Measurements from ENCODE around the gene LCP2. TPM values are rescaled to one million over a fixed set of nuclear protein-coding genes. Genes with fewer than 3 reads are reported as not detected.

Gene LCP2
- total and polyA plus RNA-seq, 10 of the 15 experiments (the other 5 are each of a cell fraction or from before 2014, with no cell fraction given), result 8.0 to 50.5 (median 20.6) TPM

DNA sequence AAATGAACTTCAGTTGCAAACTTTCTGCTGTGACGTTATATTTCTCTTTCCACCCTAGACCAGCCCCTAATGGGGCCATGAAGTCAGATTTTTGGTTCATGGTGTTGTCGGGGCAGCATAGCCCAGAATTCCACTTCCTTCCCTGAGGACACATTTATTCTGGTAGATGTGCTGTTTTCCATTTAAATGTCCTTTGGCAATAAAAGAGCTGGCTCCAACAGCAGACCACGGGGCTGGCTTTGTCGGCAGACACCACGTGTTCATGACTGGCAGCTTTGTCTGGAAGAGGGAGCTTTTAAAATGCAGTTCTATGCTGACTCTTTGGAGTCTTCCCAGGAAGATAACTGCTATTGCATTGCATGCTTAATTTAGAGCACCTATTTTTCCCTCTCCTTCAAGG is 17.6 kb upstream of the LCP2 start:
- ATAC-seq, result no peak
- H3K79me2 ChIP-seq (ENCODE audit: control insufficient read depth, insufficient read depth, low read length), result no peaks in the 10 kb centered on the region

More for the DNA sequence above, 17.6 kb upstream of the LCP2 start:
- H3K36me3 ChIP-seq (ENCODE audit: control insufficient read depth in 2 of 2, insufficient read depth in 2 of 2, low read length in 1 of 2), result no peaks in the 10 kb centered on the region
- BruUV-seq (replicated peaks), result no TSS peak
- H3K27ac ChIP-seq (ENCODE audit: control insufficient read depth, insufficient read depth), result no peak overlapping the region
- H3K4me3 ChIP-seq, result no peak overlapping the region
- no peak overlapping the region for H3K4me2 ChIP-seq (ENCODE audit: control insufficient read depth, insufficient read depth)
- POLR2A ChIA-PET, result interaction anchor here (1.6 kb wide), 1 partner anchor 11 kb away, joined by 3 read pairs; no protein-coding TSS in a partner anchor
- peaks cover 11% of the 10 kb centered on the region for H3K4me1 ChIP-seq (ENCODE audit: control insufficient read depth, insufficient read depth, low read length)
- WGBS (ENCODE audit: insufficient coverage, insufficient replicate concordance, low lambda C conversion rate, missing lambda C conversion rate), result 89% methylated on average over 5 of the region's 5 CpGs
- intact Hi-C loops (cut with micrococcal nuclease; ENCODE audit: unreplicated experiment) (no loop called here), in situ Hi-C loops (cut with MboI) (no loop called here)
- no peaks in the 10 kb centered on the region for H3K9me3 ChIP-seq (replicated peaks; ENCODE audit: control insufficient read depth, insufficient read depth, low read length)
- no peak for DNase-seq (ENCODE audit: low read depth, low spot score)
- no peak for FAIRE-seq
- H3K27me3 ChIP-seq (replicated peaks in 1 of 2; ENCODE audit: control insufficient read depth in 2 of 2, insufficient read depth in 2 of 2, low read length in 1 of 2), result no peaks in the 10 kb centered on the region; a peak in 1 of 4 replicates
- SMC1A ChIA-PET (ENCODE audit: uncharacterized antibody, unreplicated experiment), result interaction anchor here (1.2 to 4.6 kb wide), 6 partner anchors 9 to 21 kb away, joined by 3 to 31 read pairs (median 14); partner anchors contain the start of gene LCP2
- TF ChIP-seq SIX5 (IDR thresholded peaks at IDR 0.05; ENCODE audit: low read depth, low read length, severe bottlenecking), result no peak
- TF ChIP-seq EED (IDR thresholded peaks at IDR 0.05; ENCODE audit: low read depth), result no peak
- no peak for TF ChIP-seq PAX5 (IDR thresholded peaks at IDR 0.05; ENCODE audit: borderline replicate concordance, low read depth, low read length)
- no peak for TF ChIP-seq NR2C1 (IDR thresholded peaks at IDR 0.05)
- TF ChIP-seq POLR2A (IDR thresholded peaks at IDR 0.05; ENCODE audit: low read depth, low read length), result no peak
- TF ChIP-seq TBL1XR1 (IDR thresholded peaks at IDR 0.05; ENCODE audit: low read depth, low read length), result no peak
- no peak for TF ChIP-seq RUNX3 (IDR thresholded peaks at IDR 0.05; ENCODE audit: low read length)
- TF ChIP-seq ASH2L (IDR thresholded peaks at IDR 0.05; ENCODE audit: borderline replicate concordance, low read depth), result no peak
- TF ChIP-seq BHLHE40 (IDR thresholded peaks at IDR 0.05; ENCODE audit: borderline replicate concordance in 1 of 2, low read depth in 2 of 2, low read length in 1 of 2), result no peak
- TF ChIP-seq, protein P1, sequence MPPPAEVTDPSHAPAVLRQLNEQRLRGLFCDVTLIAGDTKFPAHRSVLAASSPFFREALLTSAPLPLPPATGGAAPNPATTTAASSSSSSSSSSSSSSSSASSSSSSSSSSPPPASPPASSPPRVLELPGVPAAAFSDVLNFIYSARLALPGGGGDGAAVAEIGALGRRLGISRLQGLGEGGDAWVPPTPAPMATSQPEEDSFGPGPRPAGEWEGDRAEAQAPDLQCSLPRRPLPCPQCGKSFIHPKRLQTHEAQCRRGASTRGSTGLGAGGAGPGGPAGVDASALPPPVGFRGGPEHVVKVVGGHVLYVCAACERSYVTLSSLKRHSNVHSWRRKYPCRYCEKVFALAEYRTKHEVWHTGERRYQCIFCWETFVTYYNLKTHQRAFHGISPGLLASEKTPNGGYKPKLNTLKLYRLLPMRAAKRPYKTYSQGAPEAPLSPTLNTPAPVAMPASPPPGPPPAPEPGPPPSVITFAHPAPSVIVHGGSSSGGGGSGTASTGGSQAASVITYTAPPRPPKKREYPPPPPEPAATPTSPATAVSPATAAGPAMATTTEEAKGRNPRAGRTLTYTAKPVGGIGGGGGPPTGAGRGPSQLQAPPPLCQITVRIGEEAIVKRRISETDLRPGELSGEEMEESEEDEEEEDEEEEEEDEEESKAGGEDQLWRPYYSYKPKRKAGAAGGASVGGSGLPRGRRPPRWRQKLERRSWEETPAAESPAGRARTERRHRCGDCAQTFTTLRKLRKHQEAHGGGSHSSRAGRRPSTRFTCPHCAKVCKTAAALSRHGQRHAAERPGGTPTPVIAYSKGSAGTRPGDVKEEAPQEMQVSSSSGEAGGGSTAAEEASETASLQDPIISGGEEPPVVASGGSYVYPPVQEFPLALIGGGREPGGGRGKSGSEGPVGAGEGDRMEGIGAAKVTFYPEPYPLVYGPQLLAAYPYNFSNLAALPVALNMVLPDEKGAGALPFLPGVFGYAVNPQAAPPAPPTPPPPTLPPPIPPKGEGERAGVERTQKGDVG (CRISPR knock-in tag; IDR thresholded peaks at IDR 0.05), result no peak
- no peak for TF ChIP-seq ESRRA (IDR thresholded peaks at IDR 0.05; ENCODE audit: low read length)
- no peak for TF ChIP-seq KAT2A (conservative IDR thresholded peaks at IDR 0.05; ENCODE audit: control insufficient read depth, low read depth, low read length)
- TF ChIP-seq FOXM1 (IDR thresholded peaks at IDR 0.05; ENCODE audit: low read depth, low read length), result no peak
- no peak for TF ChIP-seq STAT1 (conservative IDR thresholded peaks at IDR 0.05)
- TF ChIP-seq, protein P2, sequence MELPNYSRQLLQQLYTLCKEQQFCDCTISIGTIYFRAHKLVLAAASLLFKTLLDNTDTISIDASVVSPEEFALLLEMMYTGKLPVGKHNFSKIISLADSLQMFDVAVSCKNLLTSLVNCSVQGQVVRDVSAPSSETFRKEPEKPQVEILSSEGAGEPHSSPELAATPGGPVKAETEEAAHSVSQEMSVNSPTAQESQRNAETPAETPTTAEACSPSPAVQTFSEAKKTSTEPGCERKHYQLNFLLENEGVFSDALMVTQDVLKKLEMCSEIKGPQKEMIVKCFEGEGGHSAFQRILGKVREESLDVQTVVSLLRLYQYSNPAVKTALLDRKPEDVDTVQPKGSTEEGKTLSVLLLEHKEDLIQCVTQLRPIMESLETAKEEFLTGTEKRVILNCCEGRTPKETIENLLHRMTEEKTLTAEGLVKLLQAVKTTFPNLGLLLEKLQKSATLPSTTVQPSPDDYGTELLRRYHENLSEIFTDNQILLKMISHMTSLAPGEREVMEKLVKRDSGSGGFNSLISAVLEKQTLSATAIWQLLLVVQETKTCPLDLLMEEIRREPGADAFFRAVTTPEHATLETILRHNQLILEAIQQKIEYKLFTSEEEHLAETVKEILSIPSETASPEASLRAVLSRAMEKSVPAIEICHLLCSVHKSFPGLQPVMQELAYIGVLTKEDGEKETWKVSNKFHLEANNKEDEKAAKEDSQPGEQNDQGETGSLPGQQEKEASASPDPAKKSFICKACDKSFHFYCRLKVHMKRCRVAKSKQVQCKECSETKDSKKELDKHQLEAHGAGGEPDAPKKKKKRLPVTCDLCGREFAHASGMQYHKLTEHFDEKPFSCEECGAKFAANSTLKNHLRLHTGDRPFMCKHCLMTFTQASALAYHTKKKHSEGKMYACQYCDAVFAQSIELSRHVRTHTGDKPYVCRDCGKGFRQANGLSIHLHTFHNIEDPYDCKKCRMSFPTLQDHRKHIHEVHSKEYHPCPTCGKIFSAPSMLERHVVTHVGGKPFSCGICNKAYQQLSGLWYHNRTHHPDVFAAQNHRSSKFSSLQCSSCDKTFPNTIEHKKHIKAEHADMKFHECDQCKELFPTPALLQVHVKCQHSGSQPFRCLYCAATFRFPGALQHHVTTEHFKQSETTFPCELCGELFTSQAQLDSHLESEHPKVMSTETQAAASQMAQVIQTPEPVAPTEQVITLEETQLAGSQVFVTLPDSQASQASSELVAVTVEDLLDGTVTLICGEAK (IDR thresholded peaks at IDR 0.05; ENCODE audit: borderline replicate concordance), result no peak
- TF ChIP-seq SMC3 (IDR thresholded peaks at IDR 0.05; ENCODE audit: borderline replicate concordance, low read length), result no peak
- no peak for TF ChIP-seq SIN3A (IDR thresholded peaks at IDR 0.05; ENCODE audit: low read depth, low read length)
- TF ChIP-seq ZNF384 (IDR thresholded peaks at IDR 0.05; ENCODE audit: borderline replicate concordance, low read depth, low read length), result no peak
- TF ChIP-seq PML (IDR thresholded peaks at IDR 0.05; ENCODE audit: low read length), result no peak
- no peak for TF ChIP-seq GATAD2B (conservative IDR thresholded peaks at IDR 0.05; ENCODE audit: low read depth)
- no peak overlapping the region for H3K9ac ChIP-seq (ENCODE audit: control insufficient read depth, insufficient read depth, low read length)
- no peak overlapping the region for H2AFZ ChIP-seq (ENCODE audit: control insufficient read depth, low read depth, low read length)
- CTCF ChIA-PET, result interaction anchor here (0.7 to 2.3 kb wide), 4 partner anchors 8 to 23 kb away, joined by 3 to 7 read pairs (median 4); no protein-coding TSS in a partner anchor
- no peaks in the 10 kb centered on the region for H4K20me1 ChIP-seq (ENCODE audit: control insufficient read depth, insufficient read depth)
- RAD21 ChIA-PET (ENCODE audit: unreplicated experiment), result no interaction called here
